ENCODE measurements around the gene CORO1C. TPM values are rescaled to one million over a fixed set of nuclear protein-coding genes. Genes with fewer than 3 reads are reported as not detected.

Gene CORO1C
- total RNA-seq, 1 experiment from 2014 or later, result 138 TPM

Small RNA genes lying within 50 kb of the gene (microRNA-seq; reads per million reads assigned to microRNA genes)
- gene MIR4496 (ENCODE audit: borderline number of aligned reads), result not detected

Other genes starting within 250 kb of the CORO1C start
- 5.1 TPM for gene FICD, start 216.2 kb downstream of the CORO1C start, total RNA-seq (2021; ENCODE audit: unreplicated experiment)
- gene SART3, start 170.3 kb downstream of the CORO1C start, total RNA-seq (2021; ENCODE audit: unreplicated experiment), result 76.1 TPM
- gene ISCU, start 168.9 kb downstream of the CORO1C start, total RNA-seq (2021; ENCODE audit: unreplicated experiment), result 89.6 TPM
- not detected for gene TMEM119, start 133.4 kb downstream of the CORO1C start, total RNA-seq (2021; ENCODE audit: unreplicated experiment)
- 1.2 TPM for gene SELPLG, start 97.6 kb downstream of the CORO1C start, total RNA-seq (2021; ENCODE audit: unreplicated experiment)
- gene SSH1, start 126.1 kb upstream of the CORO1C start, total RNA-seq (2021; ENCODE audit: unreplicated experiment), result 83.3 TPM
- not detected for gene DAO, start 148.6 kb upstream of the CORO1C start, total RNA-seq (2021; ENCODE audit: unreplicated experiment)

All from HCT116 (cell line).